Naive thymus-derived CD4-positive, alpha-beta T cell (primary cell): ENCODE data around the gene ATXN7L1. TPM values are rescaled to one million over a fixed set of nuclear protein-coding genes. Genes with fewer than 3 reads are reported as not detected.

ENCODE experiments used
- ATAC-seq: fragments of 150-1000 bp; cut with Tn5 transposase; 2 replicates; pipeline ENCODE4 v1.10.0; 2021; ENCODE audit warnings: mild to moderate bottlenecking, moderate library complexity
- CTCF ChIA-PET: fragments of 350-600 bp; sonication (Branson Sonifier 250); formaldehyde crosslinking; loops from one replicate; lab custom pipeline; 2021; ENCODE audit warnings: antibody characterized with exemption; lab: Charles Lee
- POLR2A ChIA-PET: fragments of 350-600 bp; sonication (Branson Sonifier 250); formaldehyde crosslinking; loops from one replicate; lab custom pipeline; 2021; ENCODE audit warnings: antibody characterized with exemption, inconsistent platforms; lab: Charles Lee
- DNase-seq, 9 donors: peaks; one replicate each; pipeline versions ENCODE4 v3.0.0 to v3.0.0-alpha.2; 2020 to 2022; ENCODE audit warnings: mixed read lengths in 1 of 9
- H3K27ac ChIP-seq: one replicate; pipeline ENCODE4 v1.7.0; 2013; ENCODE audit warnings: mild to moderate bottlenecking, low read depth, low read length, moderate library complexity
- H3K27me3 ChIP-seq, 2 donors: one replicate each; pipeline ENCODE4 v1.7.0; 2013; ENCODE audit warnings: low read length in 2 of 2, mild to moderate bottlenecking in 2 of 2, moderate library complexity in 2 of 2; ENCODE audit not compliant: control insufficient read depth in 2 of 2, insufficient read depth in 2 of 2
- H3K36me3 ChIP-seq, 3 experiments: 1 replicate in 2 of 3; 2 replicates in 1 of 3; pipeline ENCODE4 v1.7.0; 2013; ENCODE audit warnings: low read length in 3 of 3, mild to moderate bottlenecking in 3 of 3, moderate library complexity in 1 of 3; ENCODE audit not compliant: insufficient read depth in 3 of 3, control insufficient read depth in 2 of 3
- H3K4me1 ChIP-seq, 2 donors: one replicate each; pipeline ENCODE4 v1.7.0; 2013; ENCODE audit warnings: low read length in 2 of 2, mild to moderate bottlenecking in 2 of 2, moderate library complexity in 1 of 2; ENCODE audit not compliant: control insufficient read depth in 2 of 2, insufficient read depth in 2 of 2
- H3K4me3 ChIP-seq: 2 replicates; pipeline ENCODE4 v1.7.0; 2013; ENCODE audit warnings: mild to moderate bottlenecking, low read length
- H3K9me3 ChIP-seq, 3 experiments: 1 replicate in 2 of 3; 2 replicates in 1 of 3; pipeline ENCODE4 v1.7.0; 2013; ENCODE audit warnings: low read length in 3 of 3; ENCODE audit not compliant: control insufficient read depth in 2 of 3
- H3K27ac Mint-ChIP-seq, 9 donors: one replicate each; pipeline ENCODE4 v1.8.0; 2020 to 2022; ENCODE audit warnings: mixed read lengths in 9 of 9, mild to moderate bottlenecking in 8 of 9, moderate library complexity in 5 of 9, inconsistent platforms in 2 of 9
- H3K27me3 Mint-ChIP-seq, 5 donors: one replicate each; pipeline ENCODE4 v1.8.0; 2021 to 2022; ENCODE audit warnings: mixed read lengths in 5 of 5, mild to moderate bottlenecking in 1 of 5
- H3K36me3 Mint-ChIP-seq, 5 donors: one replicate each; pipeline ENCODE4 v1.8.0; 2020 to 2022; ENCODE audit warnings: mixed read lengths in 5 of 5, mild to moderate bottlenecking in 3 of 5, inconsistent platforms in 1 of 5
- H3K4me1 Mint-ChIP-seq, 7 donors: one replicate each; pipeline ENCODE4 v1.8.0; 2020 to 2022; ENCODE audit warnings: mixed read lengths in 7 of 7, mild to moderate bottlenecking in 3 of 7, inconsistent platforms in 1 of 7
- H3K4me3 Mint-ChIP-seq, 10 donors: one replicate each; pipeline ENCODE4 v1.8.0; 2020 to 2022; ENCODE audit warnings: mild to moderate bottlenecking in 10 of 10, mixed read lengths in 10 of 10, moderate library complexity in 6 of 10, inconsistent platforms in 2 of 10
- H3K9me3 Mint-ChIP-seq, 11 donors: one replicate each; pipeline ENCODE4 v1.8.0; 2020 to 2022; ENCODE audit warnings: mixed read lengths in 11 of 11, mild to moderate bottlenecking in 4 of 11, inconsistent platforms in 1 of 11, moderate library complexity in 1 of 11
- intact Hi-C, 2 donors: fragments of 100-400 bp; cut with micrococcal nuclease; formaldehyde crosslinking; loops; one replicate each; pipeline ENCODE4 v1.15.1; 2023
- polyA plus RNA-seq, 2 donors: library from polyadenylated mRNA; unstranded; fragments of 300-500 nt; fragmentation: Illumina TruSeq; gene quantifications; one replicate each; pipeline ENCODE4 v1.2.3, GENCODE V29; 2021
- total RNA-seq, 6 experiments: library from RNA in 5 of 6; stranded (reverse) in 5 of 6; gene quantifications; 1 replicate in 5 of 6; 2 replicates in 1 of 6; pipeline ENCODE4 v1.2.3 and lab custom pipeline; 2021 to 2026

ATXN7L1 gene
- total and polyA plus RNA-seq, 7 experiments from 2014 or later: 18.5 to 52.4 (median 39.5) TPM

GRCh38 chr7:105808703-105809590 is 67.5 kb downstream of the ATXN7L1 start:
- no peaks in the 10 kb centered on the region for H3K36me3 ChIP-seq
- H3K27ac Mint-ChIP-seq: peak overlapping the region in 8 of 9 donors; percentile 0 to 93 (median 45)
- H3K4me1 ChIP-seq: peaks cover 33 to 50% of the 10 kb centered on the region in 2 donors
- ATAC-seq (peak; percentile 94), DNase-seq (peak; percentile 11 to 77 (median 38))
- H3K4me1 Mint-ChIP-seq: peaks cover 40 to 73% (median 65%) of the 10 kb centered on the region in 7 donors
- intact Hi-C loops: loop anchor here (1.0 to 10.0 kb wide), 14 partner anchors 40 to 1056 kb away; partner anchors contain the start of genes ATXN7L1 (in 1 of the 2), NAMPT (in 1 of the 2), PIK3CG (in 1 of the 2) and SYPL1 (in 1 of the 2)
- peak overlapping the region; percentile 25 for H3K4me3 ChIP-seq
- ChIA-PET POLR2A (interaction anchor here (0.5 to 1.0 kb wide), 4 partner anchors 8 to 264 kb away, joined by 3 to 4 read pairs (median 3); no protein-coding TSS in a partner anchor), CTCF (interaction anchor here (0.6 to 2.7 kb wide), 4 partner anchors 15 to 69 kb away, joined by 3 to 7 read pairs (median 6); partner anchors contain the start of gene ATXN7L1)
- H3K4me3 Mint-ChIP-seq: peak overlapping the region in 8 of 10 donors; percentile 1 to 68 (median 31)
- no peaks in the 10 kb centered on the region for H3K27me3 Mint-ChIP-seq
- peaks cover 0 to 1% (median 0%) of the 10 kb centered on the region in 11 donors for H3K9me3 Mint-ChIP-seq
- peak overlapping the region; percentile 15 for H3K27ac ChIP-seq
- H3K36me3 Mint-ChIP-seq: peaks cover 0 to 18% (median 11%) of the 10 kb centered on the region in 5 donors
- no peaks in the 10 kb centered on the region for H3K9me3 ChIP-seq
- H3K27me3 ChIP-seq: no peaks in the 10 kb centered on the region

GRCh38 chr7:105808209-105808608 is 68.2 kb downstream of the ATXN7L1 start:
- CTCF ChIA-PET: interaction anchor here (0.9 to 2.7 kb wide), 3 partner anchors 47 to 69 kb away, joined by 5 to 7 read pairs (median 6); partner anchors contain the start of gene ATXN7L1
- Histone ChIP-seq H3K27ac (no peak overlapping the region), H3K36me3 (no peaks in the 10 kb centered on the region), H3K4me3 (peak overlapping the region; percentile 8), H3K27me3 (no peaks in the 10 kb centered on the region), H3K9me3 (no peaks in the 10 kb centered on the region), H3K4me1 (peaks cover 33 to 50% of the 10 kb centered on the region in 2 donors)
- Mint-ChIP-seq H3K27me3 (no peaks in the 10 kb centered on the region), H3K4me1 (peaks cover 40 to 73% (median 65%) of the 10 kb centered on the region in 7 donors), H3K36me3 (peaks cover 0 to 16% (median 11%) of the 10 kb centered on the region in 5 donors), H3K27ac (peak overlapping the region in 6 of 9 donors; percentile 15 to 93 (median 72)), H3K9me3 (peaks cover 0 to 1% (median 0%) of the 10 kb centered on the region in 11 donors), H3K4me3 (peak overlapping the region in 4 of 10 donors; percentile 3 to 47 (median 29))
- intact Hi-C loops: loop anchor here (2.0 to 10.0 kb wide), 10 partner anchors 47 to 1057 kb away; partner anchors contain the start of genes NAMPT (in 1 of the 2), PIK3CG (in 1 of the 2) and SYPL1 (in 1 of the 2)
- POLR2A ChIA-PET: interaction anchor here (0.8 kb wide), 1 partner anchor 23 kb away, joined by 3 read pairs; no protein-coding TSS in a partner anchor
- no peak for DNase-seq
- no peak for ATAC-seq

- peaks cover 40 to 73% (median 65%) of the 10 kb centered on the region in 7 donors for H3K4me1 Mint-ChIP-seq
- no peaks in the 10 kb centered on the region for H3K9me3 ChIP-seq
- CTCF ChIA-PET: interaction anchor here (2.7 kb wide), 1 partner anchor 70 kb away, joined by 7 read pairs; the partner anchor contains the start of gene ATXN7L1
- H3K9me3 Mint-ChIP-seq: peaks cover 0 to 1% (median 0%) of the 10 kb centered on the region in 11 donors
- DNase-seq: no peak
- H3K27ac ChIP-seq: no peak overlapping the region
- POLR2A ChIA-PET: interaction anchor here (0.6 kb wide), 1 partner anchor 13 kb away, joined by 3 read pairs; no protein-coding TSS in a partner anchor
- no peak for ATAC-seq
- H3K36me3 ChIP-seq: no peaks in the 10 kb centered on the region
- intact Hi-C loops: loop anchor here (5.0 to 10.0 kb wide), 4 partner anchors 115 to 617 kb away; partner anchors contain the start of gene SYPL1 (in 1 of the 2)
- H3K4me1 ChIP-seq: peaks cover 33 to 50% of the 10 kb centered on the region in 2 donors
- H3K4me3 ChIP-seq: no peak overlapping the region
- H3K4me3 Mint-ChIP-seq: peak overlapping the region in 3 of 10 donors; percentile 11 to 54 (median 13)
- no peaks in the 10 kb centered on the region for H3K27me3 ChIP-seq
- H3K27me3 Mint-ChIP-seq: no peaks in the 10 kb centered on the region
- peak overlapping the region in 4 of 9 donors; percentile 42 to 93 (median 51) for H3K27ac Mint-ChIP-seq
- peaks cover 0 to 16% (median 11%) of the 10 kb centered on the region in 5 donors for H3K36me3 Mint-ChIP-seq
Measured at GRCh38 chr7:105807448-105807762, 69.0 kb downstream of the ATXN7L1 start.

- CTCF ChIA-PET: interaction anchor here (0.6 to 2.7 kb wide), 3 partner anchors 11 to 71 kb away, joined by 3 to 7 read pairs (median 3); partner anchors contain the start of gene ATXN7L1
- peaks cover 33 to 50% of the 10 kb centered on the region in 2 donors for H3K4me1 ChIP-seq
- H3K27ac ChIP-seq: no peak overlapping the region
- no peaks in the 10 kb centered on the region for H3K27me3 ChIP-seq
- no peak overlapping the region for H3K4me3 ChIP-seq
- H3K4me3 Mint-ChIP-seq: peak overlapping the region in 8 of 10 donors; percentile 9 to 56 (median 40)
- H3K27me3 Mint-ChIP-seq: no peaks in the 10 kb centered on the region
- H3K4me1 Mint-ChIP-seq: peaks cover 38 to 76% (median 65%) of the 10 kb centered on the region in 7 donors
- DNase-seq (peak in 5 of 9 donors; percentile 6 to 64 (median 9)), ATAC-seq (peak; percentile 63)
- POLR2A ChIA-PET: interaction anchor here (0.6 to 1.0 kb wide), 4 partner anchors 13 to 73 kb away, joined by 3 to 4 read pairs (median 3); no protein-coding TSS in a partner anchor
- peaks cover 0 to 16% (median 7%) of the 10 kb centered on the region in 5 donors for H3K36me3 Mint-ChIP-seq
- peak overlapping the region in 7 of 9 donors; percentile 9 to 93 (median 55) for H3K27ac Mint-ChIP-seq
- H3K9me3 Mint-ChIP-seq: peaks cover 0 to 1% (median 0%) of the 10 kb centered on the region in 11 donors
- intact Hi-C loops: loop anchor here (1.0 to 10.0 kb wide), 6 partner anchors 42 to 618 kb away; partner anchors contain the start of gene SYPL1 (in 1 of the 2)
- no peaks in the 10 kb centered on the region for H3K36me3 ChIP-seq
- no peaks in the 10 kb centered on the region for H3K9me3 ChIP-seq
Measured at GRCh38 chr7:105806592-105807447, 69.6 kb downstream of the ATXN7L1 start.

- no peaks in the 10 kb centered on the region for H3K27me3 Mint-ChIP-seq
- H3K4me1 Mint-ChIP-seq: peaks cover 36 to 79% (median 63%) of the 10 kb centered on the region in 7 donors
- ATAC-seq: no peak
- ChIA-PET POLR2A (no interaction called here), CTCF (interaction anchor here (0.5 to 1.2 kb wide), 2 partner anchors 10 to 15 kb away, joined by 3 to 4 read pairs; no protein-coding TSS in a partner anchor)
- peak overlapping the region in 2 of 10 donors; percentile 27 to 37 for H3K4me3 Mint-ChIP-seq
- no peaks in the 10 kb centered on the region for H3K9me3 ChIP-seq
- peaks cover 33 to 52% of the 10 kb centered on the region in 2 donors for H3K4me1 ChIP-seq
- no peak overlapping the region for H3K27ac ChIP-seq
- no peak for DNase-seq
- peak overlapping the region in 6 of 9 donors; percentile 11 to 93 (median 51) for H3K27ac Mint-ChIP-seq
- H3K4me3 ChIP-seq: no peak overlapping the region
- no peaks in the 10 kb centered on the region for H3K36me3 ChIP-seq
- no peaks in the 10 kb centered on the region for H3K27me3 ChIP-seq
- H3K36me3 Mint-ChIP-seq: peaks cover 0 to 11% (median 4%) of the 10 kb centered on the region in 5 donors
- H3K9me3 Mint-ChIP-seq: peaks cover 0 to 1% (median 0%) of the 10 kb centered on the region in 11 donors
- intact Hi-C loops: loop anchor here (1.0 to 10.0 kb wide), 6 partner anchors 44 to 619 kb away; partner anchors contain the start of gene SYPL1 (in 1 of the 2)
Measured at GRCh38 chr7:105805447-105806019, 70.9 kb downstream of the ATXN7L1 start.
